ENCODE measurements around the gene SULT4A1. TPM values are rescaled to one million over a fixed set of nuclear protein-coding genes. Genes with fewer than 3 reads are reported as not detected.

The SULT4A1 gene
- total and polyA plus RNA-seq, 2 of the 8 experiments (the other 6 are each of a cell fraction or from before 2014, with no cell fraction given) = 9.1 to 11.8 TPM

- peaks cover 0 to 2% of the 10 kb centered on the region in 2 experiments for H4K20me1 ChIP-seq (replicated peaks in 1 of 2; ENCODE audit: control insufficient read depth in 1 of 2, insufficient read depth in 2 of 2, low read length in 2 of 2)
- no peak overlapping the region for H3K18ac ChIP-seq (ENCODE audit: extremely low read depth, low read length)
- H3K14ac ChIP-seq (ENCODE audit: insufficient read length) = no peak overlapping the region
- no peak overlapping the region for H2AFZ ChIP-seq (ENCODE audit: low read length)
- FAIRE-seq (no peak), DNase-seq (ENCODE audit: low read depth in 1 of 2, low spot score in 2 of 2) (no peak)
- H3K9me3 ChIP-seq (ENCODE audit: insufficient read depth in 2 of 2, low read depth in 1 of 2, low read length in 1 of 2) = no peaks in the 10 kb centered on the region
- ChIA-PET POLR2A (ENCODE audit: partially characterized antibody) (no interaction called here), CTCF (ENCODE audit: partially characterized antibody) (interaction anchor here (0.7 to 21.4 kb wide), 2 partner anchors 18 to 44 kb away, joined by 3 to 226 read pairs; no protein-coding TSS in a partner anchor)
- no peak overlapping the region for H4K91ac ChIP-seq (replicated peaks; ENCODE audit: insufficient read length, low read length)
- no peaks in the 10 kb centered on the region for H3K27me3 ChIP-seq (replicated peaks in 1 of 4; ENCODE audit: control insufficient read depth in 3 of 4, extremely low read depth in 1 of 4, insufficient read depth in 3 of 4, low read length in 3 of 4)
- no peak overlapping the region for H3K27ac ChIP-seq (ENCODE audit: low read depth, low read length)
- H3K79me1 ChIP-seq (ENCODE audit: low read depth, low read length) = no peaks in the 10 kb centered on the region; the same call in 1 of the 2 replicates
- H2BK20ac ChIP-seq (ENCODE audit: low read length) = no peak overlapping the region
- H2BK5ac ChIP-seq (ENCODE audit: low read depth, low read length) = no peak overlapping the region
- no peaks in the 10 kb centered on the region for H3K79me2 ChIP-seq (ENCODE audit: control insufficient read depth in 1 of 2, insufficient read depth in 2 of 2, low read length in 2 of 2)
- WGBS, 2 experiments (ENCODE audit: extremely low coverage in 1 of 2, insufficient coverage in 1 of 2, insufficient read length in 1 of 2, insufficient replicate concordance in 2 of 2, low coverage in 1 of 2, low lambda C conversion rate in 2 of 2, missing lambda C conversion rate in 1 of 2) = 78% methylated on average over 5 of the region's 5 CpGs; no CpG with 5 or more reads in 1 of the 2 experiments
- no peak overlapping the region for H4K8ac ChIP-seq (ENCODE audit: extremely low read depth, insufficient read depth, low read length)
- no peaks in the 10 kb centered on the region; a peak in 2 of 7 replicates for H3K4me1 ChIP-seq (replicated peaks in 1 of 4; ENCODE audit: control insufficient read depth in 3 of 4, insufficient read depth in 4 of 4, low read length in 3 of 4)
- no peak overlapping the region for H3K4me3 ChIP-seq (ENCODE audit: extremely low read depth in 1 of 4, insufficient read depth in 2 of 4, low read depth in 3 of 4, low read length in 4 of 4)
- no peaks in the 10 kb centered on the region for H3K23me2 ChIP-seq (ENCODE audit: low read depth, low read length)
- no peaks in the 10 kb centered on the region for H3K36me3 ChIP-seq (ENCODE audit: control insufficient read depth in 2 of 4, insufficient read depth in 4 of 4, low read length in 3 of 4)
- H3K56ac ChIP-seq (replicated peaks; ENCODE audit: insufficient read length, low read depth, low read length) = no peak overlapping the region
- no peak overlapping the region for H4K5ac ChIP-seq (ENCODE audit: insufficient read length, low read depth, low read length)
- no peak overlapping the region for H2BK120ac ChIP-seq (replicated peaks; ENCODE audit: low read depth, low read length)
- H3K4me2 ChIP-seq (ENCODE audit: insufficient read depth in 1 of 2, low read depth in 2 of 2, low read length in 2 of 2) = no peak overlapping the region
- no peak overlapping the region for H2AK5ac ChIP-seq (ENCODE audit: low read depth, low read length)
- no peak overlapping the region for H3K23ac ChIP-seq (ENCODE audit: insufficient read length)
- no peak overlapping the region for H3K9ac ChIP-seq (replicated peaks in 1 of 4; ENCODE audit: extremely low read depth in 1 of 4, low read depth in 3 of 4, low read length in 3 of 4)
- H2BK15ac ChIP-seq (ENCODE audit: low read length) = no peak overlapping the region
- H2BK12ac ChIP-seq (ENCODE audit: low read depth, low read length) = no peak overlapping the region
- no peak overlapping the region for H3K4ac ChIP-seq (replicated peaks; ENCODE audit: insufficient read length, low read depth, low read length)
- no peak for TF ChIP-seq GABPA (IDR thresholded peaks at IDR 0.05; ENCODE audit: borderline replicate concordance, insufficient read depth, low read length)
- no peak for TF ChIP-seq FOSL1 (IDR thresholded peaks at IDR 0.05; ENCODE audit: insufficient read depth, low read depth, low read length)
- no peak for TF ChIP-seq CHD2 (IDR thresholded peaks at IDR 0.05; ENCODE audit: low read length)
- no peak for TF ChIP-seq SIRT6 (IDR thresholded peaks at IDR 0.05; ENCODE audit: low read length)
- no peak for TF ChIP-seq CHD1 (IDR thresholded peaks at IDR 0.05; ENCODE audit: low read depth, low read length)
- TF ChIP-seq BCL11A (IDR thresholded peaks at IDR 0.05; ENCODE audit: low read depth in 2 of 2, low read length in 2 of 2) = no peak
- no peak for TF ChIP-seq TCF12 (IDR thresholded peaks at IDR 0.05; ENCODE audit: low read depth, low read length)
- TF ChIP-seq ZNF274 (IDR thresholded peaks at IDR 0.05; ENCODE audit: borderline replicate concordance, extremely low read depth, low read length) = no peak
- TF ChIP-seq POLR2AphosphoS5 (IDR thresholded peaks at IDR 0.05; ENCODE audit: low read depth, low read length) = no peak
- no peak for TF ChIP-seq GTF2F1 (IDR thresholded peaks at IDR 0.05; ENCODE audit: borderline replicate concordance, low read depth, low read length)
- no peak for TF ChIP-seq YY1 (IDR thresholded peaks at IDR 0.05; ENCODE audit: low read depth, low read length)
- TF ChIP-seq CTBP2 (IDR thresholded peaks at IDR 0.05; ENCODE audit: borderline replicate concordance, insufficient read depth, insufficient read length, low read length) = no peak
- no peak for TF ChIP-seq TBP (IDR thresholded peaks at IDR 0.05; ENCODE audit: low read depth, low read length)
- no peak for TF ChIP-seq SUZ12 (IDR thresholded peaks at IDR 0.05; ENCODE audit: low read length)
- no peak for TF ChIP-seq CEBPB (IDR thresholded peaks at IDR 0.05; ENCODE audit: low read depth, low read length)
These were observed 39.8 kb upstream of the SULT4A1 start for GRCh38 chr22:43901976-43902643.
